HEK293 (cell line): ENCODE results near the gene THSD4.
A peak's percentile ranks its signal among the peaks of the same experiment; 100 is the strongest.

Experiments
- CTCF ChIA-PET: fragments of 350-600 bp; formaldehyde crosslinking; extraction: SDS; loops from one replicate; lab custom pipeline; 2021; ENCODE audit warnings: antibody characterized with exemption; lab: Yijun Ruan, JAX
- POLR2A ChIA-PET: fragments of 300-600 bp; formaldehyde crosslinking; extraction: SDS; loops from one replicate; lab custom pipeline; 2020; ENCODE audit warnings: antibody characterized with exemption, inconsistent platforms; lab: Yijun Ruan, JAX
- H3K27ac ChIP-seq: fragments of 200-500 bp; sonication (Bioruptor generic); 2 replicates; pipeline ENCODE4 v1.5.1; 2014; ENCODE audit warnings: low read depth, low read length, control low read depth, inconsistent platforms; ENCODE audit errors: extremely low read depth
- H3K36me3 ChIP-seq, 2 experiments: fragments of 200-500 bp in 1 of 2; sonication (Bioruptor generic) in 1 of 2; 1 replicate in 1 of 2; 2 replicates in 1 of 2; pipeline ENCODE4 v1.5.1; 2014 to 2017; ENCODE audit warnings: inconsistent platforms in 2 of 2, low read length in 2 of 2; ENCODE audit not compliant: control insufficient read depth in 2 of 2, insufficient read depth in 1 of 2
- H3K4me1 ChIP-seq: fragments of 200-500 bp; sonication (Bioruptor generic); 2 replicates; pipeline ENCODE4 v1.5.1; 2014; ENCODE audit warnings: mild to moderate bottlenecking, low read length, inconsistent platforms; ENCODE audit not compliant: control insufficient read depth, insufficient read depth
- H3K4me3 ChIP-seq: 2 replicates; pipeline ENCODE4 v1.5.1; 2011; ENCODE audit warnings: low read depth, mild to moderate bottlenecking, control low read depth, low read length, moderate library complexity
- H3K9me3 ChIP-seq: fragments of 200-500 bp; sonication (Bioruptor generic); 2 replicates; pipeline ENCODE4 v1.5.1; 2014; ENCODE audit warnings: low read depth, low read length, inconsistent platforms; ENCODE audit not compliant: control insufficient read depth, insufficient read depth
- FEZF1 ChIP-seq: fragments of 450-650 bp; formaldehyde crosslinking; IDR thresholded peaks from 2 replicates; pipeline ENCODE4 v1.5.1; 2016; ENCODE audit warnings: missing biosample characterization, missing genetic modification characterization
- SETDB1 ChIP-seq: IDR thresholded peaks from one replicate; pipeline ENCODE4 v1.6.1; 2017; ENCODE audit warnings: mild to moderate bottlenecking, low read length, moderate library complexity, mixed read lengths; ENCODE audit not compliant: insufficient read length
- SP2 ChIP-seq: fragments of 450-650 bp; formaldehyde crosslinking; IDR thresholded peaks from 2 replicates; pipeline ENCODE4 v1.5.1; 2016; ENCODE audit warnings: missing biosample characterization, missing genetic modification characterization
- TSHZ1 ChIP-seq: fragments of 450-650 bp; formaldehyde crosslinking; IDR thresholded peaks from 2 replicates; pipeline ENCODE4 v1.5.1; 2016; ENCODE audit warnings: missing biosample characterization, missing genetic modification characterization, borderline replicate concordance
- ZBTB49 ChIP-seq: fragments of 450-650 bp; formaldehyde crosslinking; IDR thresholded peaks from 2 replicates; pipeline ENCODE4 v1.5.1; 2016; ENCODE audit warnings: missing biosample characterization, missing genetic modification characterization, low read depth
- ZNF10 ChIP-seq: fragments of 450-650 bp; formaldehyde crosslinking; IDR thresholded peaks from 2 replicates; pipeline ENCODE4 v1.5.1; 2017; ENCODE audit warnings: missing biosample characterization, missing genetic modification characterization
- ZNF239 ChIP-seq: fragments of 450-650 bp; formaldehyde crosslinking; IDR thresholded peaks from 2 replicates; pipeline ENCODE4 v1.5.1; 2016; ENCODE audit warnings: missing biosample characterization, missing genetic modification characterization
- ZNF548 ChIP-seq: fragments of 450-650 bp; formaldehyde crosslinking; IDR thresholded peaks from 2 replicates; pipeline ENCODE4 v1.5.1; 2016; ENCODE audit warnings: missing biosample characterization, missing genetic modification characterization
- ZNF549 ChIP-seq: fragments of 450-650 bp; IDR thresholded peaks from 2 replicates; pipeline ENCODE4 v1.5.1; 2018; ENCODE audit warnings: missing biosample characterization, missing genetic modification characterization, mild to moderate bottlenecking, inconsistent platforms, moderate library complexity
- ZNF623 ChIP-seq: fragments of 450-650 bp; formaldehyde crosslinking; IDR thresholded peaks from 2 replicates; pipeline ENCODE4 v1.5.1; 2016; ENCODE audit warnings: missing biosample characterization, missing genetic modification characterization
- ZNF639 ChIP-seq: fragments of 450-650 bp; formaldehyde crosslinking; IDR thresholded peaks from 2 replicates; pipeline ENCODE4 v1.5.1; 2016; ENCODE audit warnings: missing biosample characterization, missing genetic modification characterization
- ZNF692 ChIP-seq: fragments of 450-650 bp; formaldehyde crosslinking; IDR thresholded peaks from 2 replicates; pipeline ENCODE4 v1.5.1; 2016; ENCODE audit warnings: missing biosample characterization, missing genetic modification characterization
- ZNF76 ChIP-seq: fragments of 450-650 bp; formaldehyde crosslinking; IDR thresholded peaks from 2 replicates; pipeline ENCODE4; 2016; ENCODE audit warnings: low read depth, missing biosample characterization, missing genetic modification characterization, borderline replicate concordance
- ZSCAN18 ChIP-seq: fragments of 450-650 bp; formaldehyde crosslinking; IDR thresholded peaks from 2 replicates; pipeline ENCODE4 v1.5.1; 2016; ENCODE audit warnings: missing biosample characterization, missing genetic modification characterization
- ZSCAN30 ChIP-seq: fragments of 450-650 bp; IDR thresholded peaks from 2 replicates; pipeline ENCODE4 v1.5.1; 2018; ENCODE audit warnings: missing biosample characterization, mild to moderate bottlenecking, missing genetic modification characterization, moderate library complexity

Gene THSD4

GRCh38 chr15:71306538-71306937 lies 191.3 kb downstream of the THSD4 start:
- peak; percentile 81; the same call in 1 of the 2 replicates for TF ChIP-seq ZNF239 (tag by site-specific recombination)
- TF ChIP-seq ZSCAN18 (tag by site-specific recombination) = no peak

GRCh38 chr15:71312194-71312708 lies 197.0 kb downstream of the THSD4 start:
- H3K36me3 ChIP-seq = no peaks in the 10 kb centered on the region
- H3K27ac ChIP-seq = no peak overlapping the region
- no peak for TF ChIP-seq ZNF549
- no peak for TF ChIP-seq ZNF639 (tag by site-specific recombination)
- TF ChIP-seq ZNF548 (tag by site-specific recombination) = peak; percentile 91
- no peak for TF ChIP-seq FEZF1
- TF ChIP-seq, all 188 proteins: peak for 1
- no peaks in the 10 kb centered on the region for H3K4me1 ChIP-seq
- CTCF ChIA-PET = no interaction called here
- POLR2A ChIA-PET = no interaction called here
- no peaks in the 10 kb centered on the region for H3K9me3 ChIP-seq
- H3K4me3 ChIP-seq = no peak overlapping the region

More at GRCh38 chr15:71306538-71306937, 191.3 kb downstream of the THSD4 start:
- ChIA-PET CTCF (no interaction called here), POLR2A (no interaction called here)
- H3K4me1 ChIP-seq = no peaks in the 10 kb centered on the region
- no peak overlapping the region for H3K4me3 ChIP-seq
- H3K27ac ChIP-seq = no peak overlapping the region
- H3K36me3 ChIP-seq = no peaks in the 10 kb centered on the region
- no peaks in the 10 kb centered on the region for H3K9me3 ChIP-seq

GRCh38 chr15:71312731-71313460 lies 197.6 kb downstream of the THSD4 start:
- TF ChIP-seq ZBTB49 (tag by site-specific recombination) (no peak), ZNF623 (tag by site-specific recombination) (0 out of 2 replicates have a peak, but pooled peaks have one; percentile 25)
- H3K4me3 ChIP-seq = no peak overlapping the region
- ChIA-PET CTCF (interaction anchor here (0.9 kb wide), 1 partner anchor 16 kb away, joined by 3 read pairs; no protein-coding TSS in a partner anchor), POLR2A (no interaction called here)
- no peaks in the 10 kb centered on the region for H3K4me1 ChIP-seq
- H3K27ac ChIP-seq = no peak overlapping the region
- H3K9me3 ChIP-seq = no peaks in the 10 kb centered on the region
- H3K36me3 ChIP-seq = no peaks in the 10 kb centered on the region

GRCh38 chr15:71313806-71314205 lies 198.5 kb downstream of the THSD4 start:
- Histone ChIP-seq H3K9me3 (no peaks in the 10 kb centered on the region), H3K36me3 (no peaks in the 10 kb centered on the region), H3K27ac (no peak overlapping the region), H3K4me3 (no peak overlapping the region), H3K4me1 (no peaks in the 10 kb centered on the region)
- ChIA-PET POLR2A (no interaction called here), CTCF (interaction anchor here (0.9 kb wide), 1 partner anchor 17 kb away, joined by 3 read pairs; no protein-coding TSS in a partner anchor)
- TF ChIP-seq SETDB1 (no peak), SP2 (tag by site-specific recombination) (no peak), TSHZ1 (tag by site-specific recombination) (no peak), ZNF692 (no peak), ZNF76 (tag by site-specific recombination) (no peak), ZSCAN30 (tag by site-specific recombination) (no peak), ZNF10 (tag by site-specific recombination) (no peak)
